GM23248 (cell line): Measurements from ENCODE around the gene YPEL4. TPM values are rescaled to one million over a fixed set of nuclear protein-coding genes. Genes with fewer than 3 reads are reported as not detected.

Experiments
- DNase-seq: peaks from one replicate; pipeline ENCODE4 v3.0.0-alpha.2; 2015
- H2AFZ ChIP-seq: fragments of 200-600 bp; sonication (generic); 2 replicates; pipeline ENCODE4 v1.6.1; 2016; ENCODE audit warnings: antibody characterized with exemption
- H3F3A ChIP-seq: fragments of 200-600 bp; sonication (generic); 2 replicates; pipeline ENCODE4 v1.6.1; 2016; ENCODE audit warnings: mild to moderate bottlenecking, antibody characterized with exemption, mixed run types; ENCODE audit not compliant: insufficient read depth
- H3K27ac ChIP-seq: fragments of 200-600 bp; sonication (generic); 2 replicates; pipeline ENCODE4 v1.5.1; 2016; ENCODE audit warnings: mild to moderate bottlenecking
- H3K27me3 ChIP-seq: fragments of 200-600 bp; sonication (generic); replicated peaks from 2 replicates; pipeline ENCODE4 v1.6.1; 2016; ENCODE audit warnings: mild to moderate bottlenecking; ENCODE audit not compliant: insufficient read depth
- H3K36me3 ChIP-seq: fragments of 200-600 bp; sonication (generic); 2 replicates; pipeline ENCODE4 v1.6.1; 2016; ENCODE audit warnings: low read depth, mild to moderate bottlenecking
- H3K4me1 ChIP-seq: fragments of 200-600 bp; sonication (generic); 2 replicates; pipeline ENCODE4 v1.6.1; 2016; ENCODE audit warnings: mild to moderate bottlenecking; ENCODE audit not compliant: insufficient read depth
- H3K4me2 ChIP-seq: fragments of 200-600 bp; sonication (generic); one replicate; pipeline ENCODE4 v1.6.1; 2016; ENCODE audit warnings: mild to moderate bottlenecking; ENCODE audit not compliant: unreplicated experiment
- H3K4me3 ChIP-seq: fragments of 200-600 bp; sonication (generic); 2 replicates; pipeline ENCODE4 v1.5.1; 2016; ENCODE audit warnings: mild to moderate bottlenecking
- H3K79me2 ChIP-seq: fragments of 200-600 bp; sonication (generic); 2 replicates; pipeline ENCODE4 v1.6.1; 2016; ENCODE audit warnings: mild to moderate bottlenecking; ENCODE audit not compliant: insufficient read depth
- H3K9ac ChIP-seq: fragments of 200-600 bp; sonication (generic); 2 replicates; pipeline ENCODE4 v1.6.1; 2016; ENCODE audit warnings: mild to moderate bottlenecking
- H3K9me2 ChIP-seq: fragments of 200-600 bp; sonication (generic); 2 replicates; pipeline ENCODE4 v1.6.1; 2016; ENCODE audit warnings: mixed run types, mild to moderate bottlenecking, moderate library complexity; ENCODE audit not compliant: insufficient read depth
- H3K9me3 ChIP-seq: fragments of 200-600 bp; sonication (generic); one replicate; pipeline ENCODE4 v1.6.1; 2017; ENCODE audit warnings: low read depth
- H4K20me1 ChIP-seq: fragments of 200-600 bp; sonication (generic); 2 replicates; pipeline ENCODE4 v1.6.0; 2016; ENCODE audit not compliant: insufficient read depth
- EZH2 ChIP-seq: fragments of 200-600 bp; sonication (generic); IDR thresholded peaks from 2 replicates; pipeline ENCODE4 v1.6.1; 2018; ENCODE audit warnings: antibody characterized with exemption, mild to moderate bottlenecking; ENCODE audit not compliant: insufficient read depth, poor library complexity, severe bottlenecking
- EZH2phosphoT487 ChIP-seq: fragments of 200-600 bp; sonication (generic); IDR thresholded peaks from 2 replicates; pipeline ENCODE4 v1.6.1; 2018; ENCODE audit warnings: antibody characterized with exemption, moderate library complexity, mild to moderate bottlenecking, low read depth; ENCODE audit not compliant: insufficient read depth
- WGBS, 2 experiments: methylation state at CpG; one replicate each; pipeline ENCODE4 v1.1.6; 2015 to 2017; ENCODE audit warnings: low lambda C conversion rate in 2 of 2, low coverage in 1 of 2; ENCODE audit errors: missing lambda C conversion rate in 2 of 2; 5-methylcytosine and 5-hydroxymethylcytosine counted together
- in situ Hi-C: fragments of 300-500 bp; cut with MboI; formaldehyde crosslinking; loops from 2 replicates; pipeline ENCODE4 v1.15.0; 2020
- polyA plus RNA-seq: library from polyadenylated mRNA; unstranded; fragments of >200 nt; fragmentation: Nextera tagmentation; extraction: Ambion mirVana; gene quantifications from 2 replicates; pipeline ENCODE4 v1.2.1, GENCODE V29; 2016
- total RNA-seq: library from RNA; depleted of rRNA; stranded (reverse); fragments of >200 nt; shearing (Covaris generic); gene quantifications from 2 replicates; pipeline ENCODE4 v1.2.3, GENCODE V29; 2014

The YPEL4 gene
- total and polyA plus RNA-seq, 2 experiments from 2014 or later = 0.49 to 1.7 TPM

DNA sequence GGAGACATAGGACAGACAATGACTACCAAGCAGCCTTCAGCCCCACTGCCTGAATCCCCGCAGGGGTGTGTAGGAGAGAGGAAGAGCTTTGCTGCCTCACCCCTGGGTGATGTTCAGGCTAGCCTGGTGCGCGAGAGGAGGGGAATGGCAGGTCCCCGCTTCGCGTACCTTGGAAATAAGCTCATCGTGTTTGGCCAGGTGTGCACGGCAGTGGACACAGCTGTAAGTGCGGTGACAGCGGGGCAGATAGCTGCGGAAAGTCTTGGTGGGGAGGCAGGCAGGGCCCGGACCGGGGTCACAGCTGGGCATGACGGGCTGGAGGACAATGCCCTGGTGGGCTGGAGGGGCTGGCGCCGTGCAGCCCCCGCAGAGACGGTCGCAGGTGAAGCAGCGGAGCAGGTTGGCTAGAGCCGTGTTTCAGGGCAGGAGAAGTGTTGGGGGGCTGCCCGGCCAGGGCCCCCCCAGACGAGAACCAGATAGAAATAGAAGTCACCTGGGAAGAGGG is 2.9 kb downstream of the YPEL4 start:
- Histone ChIP-seq H3K4me2 (no peak overlapping the region), H3K27me3 (no peaks in the 10 kb centered on the region), H2AFZ (no peak overlapping the region), H3K27ac (no peak overlapping the region), H3K36me3 (no peaks in the 10 kb centered on the region), H3K79me2 (peaks cover 4% of the 10 kb centered on the region), H4K20me1 (no peaks in the 10 kb centered on the region; the same call in 1 of the 2 replicates), H3K9ac (no peak overlapping the region), H3K4me1 (peaks cover 26% of the 10 kb centered on the region), H3K4me3 (no peak overlapping the region), H3F3A (peaks cover 32% of the 10 kb centered on the region), H3K9me2 (no peaks in the 10 kb centered on the region), H3K9me3 (no peaks in the 10 kb centered on the region)
- WGBS, 2 experiments = 47 to 49% methylated on average over 22 to 23 of the region's 23 CpGs
- in situ Hi-C loops = no loop called here
- no peak for TF ChIP-seq EZH2phosphoT487
- TF ChIP-seq EZH2 = no peak
- DNase-seq = no peak

DNA sequence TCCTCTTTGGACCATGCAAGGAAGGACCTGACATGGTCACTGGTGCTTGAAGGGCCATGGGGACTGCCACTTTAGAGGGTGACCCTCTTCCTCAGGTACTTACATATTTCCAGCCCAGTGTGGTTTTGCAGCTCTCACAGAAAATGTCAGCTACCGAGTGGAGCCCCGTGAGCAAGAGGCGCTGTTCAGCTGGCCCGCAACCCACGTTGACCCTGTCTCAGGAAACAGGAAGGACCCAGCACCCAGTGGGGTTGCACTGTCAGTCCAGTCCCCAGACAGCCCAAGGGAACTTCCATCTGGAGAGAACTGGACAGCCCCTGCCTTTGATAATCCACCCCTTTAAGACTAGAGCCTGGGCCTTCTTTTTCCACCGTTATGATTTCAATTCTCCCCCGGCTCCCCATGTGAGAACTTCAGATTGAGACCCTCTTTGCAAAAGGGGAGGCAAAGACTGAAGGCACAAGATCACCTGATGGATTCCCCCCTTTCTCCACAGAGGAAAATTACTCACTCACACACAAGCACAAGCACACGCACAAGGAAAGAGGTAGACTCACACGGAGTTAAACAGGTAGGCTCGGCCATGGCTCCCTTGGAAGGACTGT is 3.4 kb downstream of the YPEL4 start:
- H3K36me3 ChIP-seq = no peaks in the 10 kb centered on the region
- peaks cover 1% of the 10 kb centered on the region; the same call in 1 of the 2 replicates for H4K20me1 ChIP-seq
- WGBS, 2 experiments = 74 to 76% methylated on average over 10 of the region's 10 CpGs
- in situ Hi-C loops = no loop called here
- H3K9me2 ChIP-seq = no peaks in the 10 kb centered on the region
- H3K27me3 ChIP-seq = no peaks in the 10 kb centered on the region
- H3K4me3 ChIP-seq = no peak overlapping the region
- H3K79me2 ChIP-seq = peaks cover 8% of the 10 kb centered on the region
- DNase-seq = no peak
- peaks cover 26% of the 10 kb centered on the region for H3K4me1 ChIP-seq
- TF ChIP-seq EZH2 = no peak
- no peak for TF ChIP-seq EZH2phosphoT487
- no peak overlapping the region for H2AFZ ChIP-seq
- H3K27ac ChIP-seq = no peak overlapping the region
- no peak overlapping the region for H3K9ac ChIP-seq
- H3F3A ChIP-seq = peaks cover 33% of the 10 kb centered on the region
- H3K4me2 ChIP-seq = no peak overlapping the region
- H3K9me3 ChIP-seq = no peaks in the 10 kb centered on the region

DNA sequence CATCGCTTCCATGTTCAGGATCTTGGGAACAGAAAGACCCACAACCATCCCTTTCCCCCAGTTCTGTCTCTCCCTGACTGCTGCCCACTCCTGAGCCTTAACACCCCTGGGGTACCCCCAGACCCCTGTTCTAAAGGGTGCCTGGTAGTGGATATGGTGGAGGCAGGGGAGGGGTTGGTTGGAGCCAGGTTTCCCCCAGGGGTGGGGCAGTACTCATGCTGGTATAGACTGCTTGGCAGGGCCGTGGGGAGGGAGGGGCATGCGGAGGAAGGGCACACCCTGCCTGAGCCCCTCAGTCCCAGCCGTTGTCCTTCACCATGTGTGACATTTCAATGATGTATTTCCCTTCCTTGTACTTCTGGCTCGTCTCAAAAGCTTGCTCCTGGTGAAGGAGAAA is 4.0 kb downstream of the YPEL4 start:
- Histone ChIP-seq H3K9me2 (no peaks in the 10 kb centered on the region), H3F3A (peaks cover 36% of the 10 kb centered on the region), H3K27me3 (no peaks in the 10 kb centered on the region), H3K4me1 (peaks cover 30% of the 10 kb centered on the region), H3K4me2 (no peak overlapping the region), H3K9ac (no peak overlapping the region), H2AFZ (no peak overlapping the region), H3K36me3 (no peaks in the 10 kb centered on the region), H3K27ac (no peak overlapping the region), H4K20me1 (peaks cover 7% of the 10 kb centered on the region; the same call in 1 of the 2 replicates), H3K4me3 (no peak overlapping the region), H3K79me2 (peaks cover 14% of the 10 kb centered on the region), H3K9me3 (no peaks in the 10 kb centered on the region)
- 25 to 30% methylated on average over 4 to 5 of the region's 5 CpGs for WGBS, 2 experiments
- no peak for TF ChIP-seq EZH2phosphoT487
- TF ChIP-seq EZH2 = no peak
- in situ Hi-C loops = no loop called here
- DNase-seq = no peak

DNA sequence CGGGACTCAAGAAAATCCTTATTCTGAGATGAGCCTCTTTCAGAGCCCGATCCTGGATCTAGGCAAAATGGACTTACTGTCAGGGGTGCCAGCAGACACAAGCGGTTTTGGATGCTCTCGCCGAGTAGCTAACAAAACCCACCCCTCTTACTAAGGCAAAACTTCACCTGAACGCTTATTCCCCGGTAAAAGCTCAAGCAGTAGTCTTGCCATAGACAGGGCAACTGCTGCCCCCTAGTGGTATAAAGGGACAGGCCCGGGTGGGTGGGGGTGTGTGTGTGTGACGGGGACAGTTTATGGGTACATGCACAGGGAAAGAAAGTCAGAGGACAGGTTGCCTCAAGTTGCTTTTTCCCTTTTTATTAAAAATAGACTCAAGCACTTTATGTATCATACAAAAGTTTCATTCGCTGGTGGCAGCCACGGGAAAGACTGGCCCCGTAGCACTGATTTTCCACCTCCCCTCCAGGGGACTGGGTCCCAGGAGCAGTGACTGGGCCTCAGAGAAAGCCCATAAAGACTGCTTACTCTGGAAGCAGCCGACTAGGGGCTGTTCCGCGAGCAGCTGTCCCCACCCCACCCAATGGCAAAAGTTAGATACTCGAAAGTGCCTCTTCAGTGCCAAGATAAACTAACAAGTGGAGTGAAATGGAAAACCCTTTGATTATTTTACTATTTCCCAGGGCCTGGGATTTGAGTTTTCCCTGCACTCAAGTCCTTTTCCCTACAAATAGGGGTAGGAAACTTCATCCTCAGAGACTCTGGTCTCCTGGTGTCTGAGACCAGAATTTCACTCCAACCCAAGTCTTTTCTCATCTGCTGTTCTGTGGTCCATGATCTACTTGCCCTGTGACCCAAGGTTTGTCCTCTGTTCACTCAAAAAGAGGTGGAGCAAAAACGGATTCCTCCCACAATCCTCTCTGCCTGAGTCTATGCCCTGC is 4.7 kb downstream of the YPEL4 start:
- TF ChIP-seq EZH2 (no peak), EZH2phosphoT487 (no peak)
- H3K27ac ChIP-seq = no peak overlapping the region
- H3K4me3 ChIP-seq = no peak overlapping the region
- 8 to 12% methylated on average over 17 of the region's 17 CpGs for WGBS, 2 experiments
- no peaks in the 10 kb centered on the region for H3K9me3 ChIP-seq
- peaks cover 36% of the 10 kb centered on the region for H3F3A ChIP-seq
- no peak overlapping the region for H3K9ac ChIP-seq
- no peak overlapping the region for H3K4me2 ChIP-seq
- H4K20me1 ChIP-seq = peaks cover 8% of the 10 kb centered on the region; the same call in 1 of the 2 replicates
- no peaks in the 10 kb centered on the region for H3K36me3 ChIP-seq
- H3K79me2 ChIP-seq = peaks cover 21% of the 10 kb centered on the region
- no peaks in the 10 kb centered on the region for H3K9me2 ChIP-seq
- DNase-seq = peak; percentile 78
- in situ Hi-C loops = loop anchor here (5.0 kb wide), 1 partner anchor 78 kb away; the partner anchor contains the start of gene UBE2L6
- H2AFZ ChIP-seq = no peak overlapping the region
- H3K27me3 ChIP-seq = no peaks in the 10 kb centered on the region
- H3K4me1 ChIP-seq = peaks cover 32% of the 10 kb centered on the region
